Prostate gland (tissue), 2 donors: ENCODE measurements around the gene MEGF8.

Experiments used
- POLR2A ChIP-seq: fragments of 450-650 bp; IDR thresholded peaks from one replicate; pipeline ENCODE4 v1.6.1; 2016; ENCODE audit warnings: antibody characterized with exemption, mild to moderate bottlenecking
- POLR2AphosphoS5 ChIP-seq: sonication (generic); formaldehyde crosslinking; IDR thresholded peaks from one replicate; pipeline ENCODE4 v1.6.1; 2017; ENCODE audit warnings: antibody characterized with exemption
- TF ChIP-seq, protein P1 (sequence below), 4 experiments: fragments of 200-600 bp in 2 of 4; fragments of 450-650 bp in 2 of 4; sonication (generic) in 2 of 4; IDR thresholded peaks; 1 replicate in 3 of 4; 2 replicates in 1 of 4; pipeline ENCODE4 v1.5.1; 2016 to 2019; ENCODE audit warnings: antibody characterized with exemption in 4 of 4, mild to moderate bottlenecking in 2 of 4, moderate library complexity in 2 of 4

DNA sequence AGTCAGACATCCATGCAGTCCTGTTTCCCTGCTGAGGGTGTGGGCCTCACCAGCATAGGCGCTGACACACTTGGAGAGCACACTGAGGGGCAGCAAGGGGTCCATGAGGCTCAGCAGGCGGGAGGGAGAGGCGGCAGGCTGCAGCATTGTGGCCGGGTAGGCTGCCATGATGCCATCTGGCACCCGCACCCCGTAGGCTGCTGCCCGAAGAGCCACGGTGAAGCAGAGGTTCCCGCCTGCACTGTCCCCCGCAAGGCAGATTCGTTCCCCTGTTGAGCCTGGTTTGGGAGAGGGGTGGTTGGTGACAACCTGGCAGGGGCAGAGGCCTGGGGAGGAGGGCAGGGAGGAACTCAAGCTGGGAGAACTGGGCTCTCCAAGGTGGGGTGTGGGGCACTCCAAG lies 80.7 kb downstream of the MEGF8 start:
- no peak for TF ChIP-seq POLR2AphosphoS5
- TF ChIP-seq, protein P1, sequence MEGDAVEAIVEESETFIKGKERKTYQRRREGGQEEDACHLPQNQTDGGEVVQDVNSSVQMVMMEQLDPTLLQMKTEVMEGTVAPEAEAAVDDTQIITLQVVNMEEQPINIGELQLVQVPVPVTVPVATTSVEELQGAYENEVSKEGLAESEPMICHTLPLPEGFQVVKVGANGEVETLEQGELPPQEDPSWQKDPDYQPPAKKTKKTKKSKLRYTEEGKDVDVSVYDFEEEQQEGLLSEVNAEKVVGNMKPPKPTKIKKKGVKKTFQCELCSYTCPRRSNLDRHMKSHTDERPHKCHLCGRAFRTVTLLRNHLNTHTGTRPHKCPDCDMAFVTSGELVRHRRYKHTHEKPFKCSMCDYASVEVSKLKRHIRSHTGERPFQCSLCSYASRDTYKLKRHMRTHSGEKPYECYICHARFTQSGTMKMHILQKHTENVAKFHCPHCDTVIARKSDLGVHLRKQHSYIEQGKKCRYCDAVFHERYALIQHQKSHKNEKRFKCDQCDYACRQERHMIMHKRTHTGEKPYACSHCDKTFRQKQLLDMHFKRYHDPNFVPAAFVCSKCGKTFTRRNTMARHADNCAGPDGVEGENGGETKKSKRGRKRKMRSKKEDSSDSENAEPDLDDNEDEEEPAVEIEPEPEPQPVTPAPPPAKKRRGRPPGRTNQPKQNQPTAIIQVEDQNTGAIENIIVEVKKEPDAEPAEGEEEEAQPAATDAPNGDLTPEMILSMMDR (IDR thresholded peaks at IDR 0.05): no peak
- no peak for TF ChIP-seq POLR2A
